ENCODE measurements around the gene NETO2.
"Not testable (repeated sequence)": the region's sequence is repeated elsewhere in the genome, so short reads cannot be mapped to it uniquely, and the experiment has no call there.

The NETO2 gene

GRCh38 chr16:47143677-47144558 lies at the start of gene NETO2:
Gene NETO2 (minus strand): TSS chr16:47143945. CDS start chr16:47143612, 333 bp downstream.
- DNase-seq (ENCODE audit: low read depth in 3 of 3): peak; percentile 41 to 61 (median 58)

GRCh38 chr16:47182318-47182717 lies 38.6 kb upstream of the NETO2 start:
- DNase-seq (ENCODE audit: low read depth in 3 of 3): no peak

DNA sequence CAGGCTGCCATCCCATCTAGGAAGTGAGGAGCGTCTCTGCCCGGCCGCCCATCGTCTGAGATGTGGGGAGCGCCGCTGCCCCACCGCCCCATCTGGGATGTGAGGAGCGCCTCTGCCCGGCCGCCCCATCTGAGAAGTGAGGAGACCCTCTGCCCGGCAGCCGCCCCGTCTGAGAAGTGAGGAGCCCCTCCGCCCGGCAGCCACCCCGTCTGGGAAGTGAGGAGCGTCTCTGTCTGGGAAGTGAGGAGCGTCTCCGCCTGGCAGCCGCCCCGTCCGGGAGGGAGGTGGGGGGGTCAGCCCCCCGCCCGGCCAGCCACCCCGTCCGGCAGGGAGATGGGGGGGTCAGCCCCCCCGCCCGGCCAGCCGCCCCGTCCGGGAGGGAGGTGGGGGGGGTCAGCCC lies 37.3 kb upstream of the NETO2 start:
- not testable (repeated sequence) for DNase-seq (ENCODE audit: low read depth in 3 of 3)

DNA sequence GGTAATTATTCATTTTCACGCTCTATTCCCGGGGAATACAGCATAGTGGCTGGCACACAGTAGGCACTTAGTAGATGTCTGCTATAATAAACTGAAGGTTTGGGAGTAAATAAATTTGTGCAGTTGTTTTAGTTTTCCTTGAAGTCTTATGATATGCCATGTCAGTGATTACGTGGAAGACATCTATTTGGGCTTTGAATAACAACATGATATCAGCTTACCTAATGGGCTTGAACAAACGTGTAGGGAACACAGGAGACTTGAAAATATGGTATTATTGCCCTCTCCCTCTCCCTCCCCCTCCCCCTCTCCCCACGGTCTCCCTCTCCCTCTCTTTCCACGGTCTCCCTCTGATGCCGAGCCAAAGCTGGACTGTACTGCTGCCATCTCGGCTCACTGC lies 36.3 kb upstream of the NETO2 start:
- DNase-seq (ENCODE audit: low read depth in 3 of 3): no peak

DNA sequence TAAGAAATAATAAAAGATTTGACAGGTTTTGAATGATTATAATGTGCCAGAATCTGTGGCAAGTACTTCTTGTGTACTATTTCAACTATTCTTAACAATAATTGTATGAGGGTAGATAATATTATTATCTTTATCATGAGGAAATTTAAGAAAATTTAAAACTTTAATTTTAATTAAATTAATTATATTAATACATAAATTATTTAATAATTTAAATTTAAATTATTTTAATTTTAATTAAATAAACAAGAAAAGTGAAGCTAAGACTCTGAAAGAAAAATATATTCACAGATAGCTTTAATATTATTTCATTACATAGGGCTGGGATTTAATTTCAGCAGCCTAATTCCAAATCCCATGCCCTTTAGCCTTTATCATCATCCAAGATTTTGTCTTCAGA lies 31.4 kb upstream of the NETO2 start:
- no peak for DNase-seq (ENCODE audit: low read depth in 3 of 3)

DNA sequence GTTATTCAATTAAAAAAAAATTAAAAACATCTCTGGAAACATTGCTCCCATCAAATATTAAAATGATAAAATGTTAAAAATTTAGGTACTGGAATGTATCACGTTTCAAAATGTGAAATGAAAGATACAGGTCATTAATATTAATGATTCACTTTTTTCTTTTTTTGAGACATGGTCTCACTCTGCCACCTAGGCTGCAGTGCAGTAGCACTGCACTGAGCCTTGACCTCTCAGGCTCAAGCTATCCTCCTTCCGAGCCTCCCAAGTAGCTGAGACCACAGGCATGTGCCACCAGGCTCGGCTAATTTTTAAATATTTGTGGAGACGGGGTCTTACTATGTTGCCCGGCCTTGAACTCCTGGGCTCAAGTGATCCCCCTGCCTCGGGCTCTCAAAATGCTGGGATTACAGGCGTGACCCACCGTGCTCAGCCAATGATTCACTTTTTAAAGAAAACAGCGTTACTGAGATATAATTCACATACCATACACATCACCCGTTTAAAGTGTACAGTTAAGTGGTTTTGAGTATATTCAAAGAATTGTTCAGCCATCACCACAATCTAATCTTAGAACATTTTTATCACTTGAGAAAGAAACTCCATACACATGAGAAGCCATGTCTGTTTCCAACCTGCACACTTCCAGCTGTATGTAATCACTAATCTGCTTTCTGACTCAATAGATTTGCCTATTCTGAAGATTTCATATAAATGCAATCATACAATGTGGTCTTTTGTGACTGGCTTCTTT lies 19.1 kb upstream of the NETO2 start:
- no peak for DNase-seq (ENCODE audit: low read depth in 3 of 3)

DNA sequence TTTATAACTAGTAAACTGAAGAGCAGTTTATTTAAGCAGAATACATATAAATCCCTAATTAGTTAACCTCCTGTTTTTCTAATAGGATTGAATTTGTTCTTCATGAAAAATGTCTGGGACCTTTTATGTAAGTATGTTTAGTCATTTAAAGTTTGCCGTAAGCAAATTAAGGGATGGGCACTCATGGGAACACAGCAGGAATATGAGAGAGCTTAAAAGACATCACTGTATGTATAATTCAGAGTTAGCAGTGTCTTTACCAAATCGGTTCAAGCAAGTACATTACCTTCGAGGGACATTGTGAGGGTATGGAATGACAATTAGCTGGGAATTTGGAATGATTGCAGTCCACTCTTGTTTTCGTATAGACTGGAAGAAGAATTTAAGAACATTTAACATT lies 17.7 kb upstream of the NETO2 start:
- no peak for DNase-seq (ENCODE audit: low read depth in 3 of 3)

DNA sequence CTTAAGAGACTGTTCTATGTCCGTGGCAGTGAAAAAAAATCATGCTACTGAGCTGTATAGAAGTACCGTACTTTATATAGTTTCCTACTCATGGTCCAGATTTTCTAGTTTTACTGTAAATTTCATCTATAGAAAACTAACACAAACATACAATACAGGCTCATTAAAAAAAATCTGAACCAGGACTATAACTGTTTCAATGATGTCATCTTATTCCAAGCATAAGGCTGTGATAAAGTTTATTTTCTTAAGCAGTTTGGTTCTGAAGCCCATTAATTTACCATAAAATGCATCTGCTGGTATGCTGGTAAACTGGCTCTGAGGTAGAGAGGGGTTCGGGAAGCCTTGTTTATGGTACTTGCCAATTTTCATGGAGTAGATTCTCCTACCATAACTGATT lies 16.7 kb upstream of the NETO2 start:
- no peak for DNase-seq (ENCODE audit: low read depth in 3 of 3)

DNA sequence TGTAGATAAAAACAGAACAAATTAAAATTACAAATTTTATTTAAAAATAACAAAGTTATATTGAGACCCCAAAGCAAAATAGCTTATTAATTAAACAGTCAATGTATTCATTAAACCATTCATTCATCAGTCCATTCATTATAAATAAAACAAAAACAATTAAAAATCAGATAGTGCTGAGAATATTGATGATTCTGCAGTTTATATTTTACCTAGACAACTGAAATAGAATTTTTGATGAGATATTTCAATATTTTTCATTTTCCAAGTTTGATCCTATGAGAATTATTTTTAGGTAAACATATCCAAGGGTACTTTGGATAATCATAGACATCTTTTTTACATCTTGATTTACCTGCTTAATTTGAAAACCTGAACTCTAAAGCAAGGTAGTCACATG lies 15.2 kb upstream of the NETO2 start:
- DNase-seq (ENCODE audit: low read depth in 3 of 3): no peak

DNA sequence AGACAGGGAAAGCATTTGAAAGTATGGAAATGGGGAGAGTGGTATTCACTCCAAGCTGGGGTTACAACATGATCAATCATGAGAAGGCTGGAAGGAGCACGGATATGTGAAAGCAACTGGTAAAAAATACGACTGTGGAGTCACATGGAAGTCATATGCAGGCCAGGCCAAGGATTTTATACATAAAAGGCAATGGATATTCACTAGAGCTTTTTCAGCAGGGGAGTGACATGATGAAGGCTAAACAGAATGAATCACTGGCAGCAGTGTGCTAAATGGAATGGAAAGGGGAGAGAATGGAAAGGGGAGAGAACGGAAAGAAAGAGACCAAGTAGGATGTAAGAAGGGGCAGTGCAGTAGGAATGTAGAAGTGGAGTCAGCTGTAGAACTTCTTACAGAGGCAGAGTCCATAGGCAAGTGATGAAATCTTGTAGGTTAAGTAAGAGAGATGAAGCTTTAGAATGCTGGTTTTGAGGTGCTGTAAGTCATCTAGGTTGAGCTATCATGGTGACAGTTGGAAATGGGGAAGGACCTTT lies 13.0 kb upstream of the NETO2 start:
- DNase-seq (ENCODE audit: low read depth in 3 of 3): no peak

- not testable (repeated sequence) for DNase-seq (ENCODE audit: low read depth in 3 of 3)
These were observed 8.8 kb upstream of the NETO2 start for GRCh38 chr16:47152501-47152900.

DNA sequence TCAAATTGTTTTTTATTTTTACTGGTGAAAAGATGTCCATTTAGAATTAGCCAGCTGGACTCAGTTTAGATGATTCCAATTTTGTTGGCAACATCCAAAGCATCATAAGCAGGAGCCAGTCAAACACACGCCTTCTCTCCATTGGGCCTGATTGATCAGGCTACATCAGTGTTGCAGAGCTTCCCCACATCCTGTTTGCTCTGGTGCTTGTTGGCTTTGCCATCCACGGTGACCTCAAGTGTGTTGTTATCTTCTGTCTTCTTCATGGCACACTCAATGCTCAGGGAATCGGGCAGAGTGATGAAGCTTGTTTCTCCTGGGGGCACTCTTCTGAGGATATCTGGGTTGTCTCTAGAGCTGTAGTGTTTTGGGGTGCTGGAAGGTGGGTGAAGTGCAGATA lies 6.3 kb upstream of the NETO2 start:
- no peak for DNase-seq (ENCODE audit: low read depth in 3 of 3)

DNA sequence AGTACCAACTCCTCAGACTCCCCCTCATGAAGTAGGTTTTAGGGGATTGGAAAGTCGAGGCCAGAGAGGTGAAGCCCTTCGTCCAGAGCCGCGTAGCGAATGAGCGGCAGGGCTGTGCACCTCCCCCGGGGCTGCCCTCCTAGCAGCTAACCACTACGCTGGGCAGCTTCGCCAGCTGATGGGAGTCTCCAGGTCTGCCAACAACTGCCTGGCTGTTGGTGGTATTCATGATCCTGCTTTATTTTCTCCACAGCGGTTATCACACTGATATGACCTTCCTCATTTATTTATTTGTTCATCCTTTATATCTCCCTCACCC lies 773 bp upstream of the NETO2 start:
- no peak for DNase-seq (ENCODE audit: low read depth in 3 of 3)

- DNase-seq (ENCODE audit: low read depth in 3 of 3): peak; percentile 26 to 62 (median 42)
These were observed 696 bp downstream of the NETO2 start for GRCh38 chr16:47142821-47143676.

DNA sequence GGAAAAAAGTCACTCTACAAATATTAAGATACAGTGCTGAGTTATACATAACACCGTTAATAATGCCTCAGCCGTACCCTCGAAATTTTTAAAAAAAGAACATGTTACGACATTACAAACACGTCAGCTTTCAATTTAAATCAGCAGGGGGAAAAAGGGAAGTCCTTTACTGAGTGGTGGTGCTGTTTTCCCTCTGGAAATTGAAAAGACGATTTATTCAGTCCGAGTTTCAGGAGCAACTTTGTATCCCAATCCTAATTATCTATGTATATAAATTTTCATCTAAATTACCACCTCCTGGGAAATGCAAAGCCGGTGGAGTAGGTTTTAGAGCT lies 1.3 kb downstream of the NETO2 start:
- no peak for DNase-seq (ENCODE audit: low read depth in 3 of 3)

- DNase-seq (ENCODE audit: low read depth in 3 of 3): peak; percentile 43 to 68 (median 67)
These were observed 1.8 kb downstream of the NETO2 start for GRCh38 chr16:47141773-47142485.

DNA sequence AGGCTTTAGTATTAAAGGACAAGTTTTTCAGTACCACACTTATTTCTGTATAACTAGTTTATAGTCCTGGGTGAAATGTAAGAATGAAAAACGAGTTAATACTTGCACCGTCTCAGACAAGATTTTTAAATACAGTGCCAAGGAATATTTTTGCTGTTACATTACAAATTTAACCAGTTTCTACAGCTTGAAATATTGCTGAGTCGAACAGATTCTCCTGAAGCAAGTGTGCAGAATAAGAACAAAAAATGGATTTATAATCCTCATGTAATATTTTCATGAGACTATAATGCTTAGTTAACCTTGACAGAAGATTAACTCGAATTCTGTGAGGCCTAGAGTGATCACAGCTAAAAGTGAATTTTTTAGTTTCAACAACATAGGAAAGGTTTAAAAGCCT lies 3.1 kb downstream of the NETO2 start:
- no peak for DNase-seq (ENCODE audit: low read depth in 3 of 3)

DNA sequence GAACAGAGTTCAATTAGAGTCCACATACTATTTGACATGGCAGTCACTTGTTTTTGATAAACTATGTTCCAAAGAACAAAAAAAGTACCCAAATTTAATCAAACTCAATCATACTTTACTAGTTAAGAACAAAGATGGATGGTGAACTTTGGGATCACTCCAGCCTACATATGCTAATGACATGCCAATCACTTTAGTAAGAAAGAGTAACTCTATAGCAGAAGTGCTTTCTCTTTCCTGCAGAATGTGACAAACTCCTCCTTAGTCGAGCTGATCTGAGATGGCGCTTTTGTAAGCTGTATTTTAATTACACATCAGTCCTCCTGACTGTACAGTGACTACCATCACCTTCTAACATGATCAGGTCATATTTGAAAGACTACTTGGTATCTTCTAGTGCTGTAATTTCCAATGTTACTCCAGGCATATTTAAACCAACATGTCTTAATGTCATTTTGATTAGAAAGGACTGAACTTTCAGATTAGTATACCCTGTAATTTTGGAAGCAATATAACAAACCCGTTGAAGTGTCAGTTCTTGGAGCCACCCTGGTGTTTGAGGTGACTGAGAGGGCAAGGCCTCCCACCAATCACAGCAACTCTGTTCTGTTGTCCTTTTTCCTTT lies 4.1 kb downstream of the NETO2 start:
- no peak for DNase-seq (ENCODE audit: low read depth in 3 of 3)

- DNase-seq (ENCODE audit: low read depth in 3 of 3): not testable (repeated sequence)
These were observed 5.8 kb downstream of the NETO2 start for GRCh38 chr16:47137925-47138324.

DNA sequence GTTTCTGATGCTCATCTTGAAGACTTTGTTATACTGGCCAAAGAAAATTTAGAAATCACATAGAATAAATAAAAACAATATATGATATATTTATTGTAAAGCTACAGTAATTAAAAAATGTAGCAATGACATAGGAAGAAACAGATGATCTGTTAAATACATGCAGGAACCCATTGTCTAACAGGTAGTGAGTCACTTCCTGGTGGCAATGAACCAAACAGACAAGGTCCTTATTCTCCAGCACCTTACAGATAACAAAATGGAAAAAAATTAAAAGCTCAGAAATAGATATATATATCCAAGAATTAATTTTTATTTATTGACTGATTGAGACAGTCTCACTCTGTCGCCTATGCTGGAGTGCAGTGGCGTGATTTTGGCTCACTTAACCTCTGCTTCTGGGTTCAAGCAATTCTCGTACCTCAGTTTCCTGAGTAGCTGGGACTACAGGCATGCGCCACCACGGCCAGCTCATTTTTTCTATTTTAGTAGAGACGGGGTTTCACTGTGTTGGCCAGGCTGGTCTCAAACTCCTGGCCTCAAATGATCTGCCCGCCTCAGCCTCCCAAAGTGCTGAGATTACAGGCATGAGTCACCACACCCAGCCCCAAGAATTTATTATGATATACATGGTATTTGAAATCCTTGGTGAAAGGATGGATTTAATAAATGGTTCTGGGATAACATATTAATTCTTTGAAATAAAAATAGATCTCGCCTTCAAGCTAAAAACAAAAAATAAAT lies 7.5 kb downstream of the NETO2 start:
- DNase-seq (ENCODE audit: low read depth in 3 of 3): no peak

Data from stimulated activated CD4-positive, alpha-beta T cell treated with anti-CD3 and anti-CD28 coated beads, TNF-alpha, amount 100 ng/mL, for 4 hours (primary cell).